Hematopoietic multipotent progenitor cell treated with erythropoietin and hydrocortisone succinate and interleukin-3 and kit ligand, for 6 days (in vitro differentiated cells): ENCODE results near the gene SLC25A52.
"Not testable (repeated sequence)": the region's sequence is repeated elsewhere in the genome, so short reads cannot be mapped to it uniquely, and the experiment has no call there.

Experiments
- DNase-seq: peaks from one replicate; pipeline ENCODE4 v3.0.0-alpha.2; 2015

SLC25A52 gene

GRCh38 chr18:31739651-31740050 is 21.0 kb downstream of the SLC25A52 start:
- no peak for DNase-seq

GRCh38 chr18:31738460-31739407 is 21.9 kb downstream of the SLC25A52 start:
- peak; percentile 9 for DNase-seq

- DNase-seq = no peak
These were observed 24.1 kb downstream of the SLC25A52 start for GRCh38 chr18:31736630-31737029.

- DNase-seq = no peak
These were observed 29.1 kb downstream of the SLC25A52 start for GRCh38 chr18:31731628-31732027.

GRCh38 chr18:31729196-31729595 is 31.5 kb downstream of the SLC25A52 start:
- DNase-seq = not testable (repeated sequence)

- DNase-seq = peak; percentile 47
These were observed 36.5 kb downstream of the SLC25A52 start for GRCh38 chr18:31723990-31724711.

GRCh38 chr18:31723639-31723989 is 37.1 kb downstream of the SLC25A52 start:
- DNase-seq = no peak

GRCh38 chr18:31722369-31722957 is 38.2 kb downstream of the SLC25A52 start:
- peak; percentile 91 for DNase-seq

GRCh38 chr18:31721601-31722000 is 39.1 kb downstream of the SLC25A52 start:
- no peak for DNase-seq

- DNase-seq = no peak
These were observed 39.8 kb downstream of the SLC25A52 start for GRCh38 chr18:31720867-31721266.

GRCh38 chr18:31719363-31720006 is 41.2 kb downstream of the SLC25A52 start:
- DNase-seq = no peak

- no peak for DNase-seq
These were observed 42.3 kb downstream of the SLC25A52 start for GRCh38 chr18:31718386-31718785.

GRCh38 chr18:31716362-31716761 is 44.3 kb downstream of the SLC25A52 start:
- DNase-seq = no peak

- DNase-seq = peak; percentile 88
These were observed 49.1 kb downstream of the SLC25A52 start for GRCh38 chr18:31711365-31712172.

GRCh38 chr18:31710826-31711225 is 49.9 kb downstream of the SLC25A52 start:
- peak; percentile 76 for DNase-seq
